NCI-H345 (cell line): ENCODE results near the gene PRR20C.
"Not testable (repeated sequence)": the region's sequence is repeated elsewhere in the genome, so short reads cannot be mapped to it uniquely, and the experiment has no call there.

Experiments used
- DNase-seq: peaks from one replicate; lab custom pipeline; 2025; lab: John Stamatoyannopoulos, UW

Gene PRR20C

GRCh38 chr13:57153761-57154160 is at the start of gene PRR20C:
TSS of gene PRR20C (plus strand) at chr13:57154061. CDS start at chr13:57154448, 387 bp downstream.
- DNase-seq: not testable (repeated sequence)

- DNase-seq: no peak
These were observed 38.9 kb upstream of the PRR20C start for GRCh38 chr13:57114945-57115344.

GRCh38 chr13:57123681-57124080 is 30.2 kb upstream of the PRR20C start:
- peak; percentile 1 for DNase-seq

GRCh38 chr13:57128909-57129308 is 25.0 kb upstream of the PRR20C start:
- no peak for DNase-seq

GRCh38 chr13:57136093-57136492 is 17.8 kb upstream of the PRR20C start:
- DNase-seq: no peak

- no peak for DNase-seq
These were observed 16.3 kb upstream of the PRR20C start for GRCh38 chr13:57137585-57137984.

GRCh38 chr13:57138988-57139387 is 14.9 kb upstream of the PRR20C start:
- DNase-seq: no peak

- DNase-seq: not testable (repeated sequence)
These were observed 14.1 kb upstream of the PRR20C start for GRCh38 chr13:57139781-57140180.

GRCh38 chr13:57140235-57140968 is 13.5 kb upstream of the PRR20C start, which contains the start of gene PRR20A:
TSS of gene PRR20A (plus strand) at chr13:57140918. CDS start at chr13:57141305, 387 bp downstream.
- not testable (repeated sequence) for DNase-seq

- DNase-seq: not testable (repeated sequence)
These were observed 6.7 kb upstream of the PRR20C start, which contains the start of gene PRR20B for GRCh38 chr13:57147188-57147587. TSS of gene PRR20B (plus strand) at chr13:57147488. CDS start at chr13:57147875, 387 bp downstream.

GRCh38 chr13:57148106-57148505 is 5.8 kb upstream of the PRR20C start:
- not testable (repeated sequence) for DNase-seq

GRCh38 chr13:57160332-57160731 is 6.5 kb downstream of the PRR20C start, which contains the start of gene PRR20D:
TSS of gene PRR20D (plus strand) at chr13:57160632. CDS start at chr13:57161019, 387 bp downstream.
- not testable (repeated sequence) for DNase-seq

- DNase-seq: not testable (repeated sequence)
These were observed 13.0 kb downstream of the PRR20C start, which contains the start of gene PRR20E for GRCh38 chr13:57166897-57167296. TSS of gene PRR20E (plus strand) at chr13:57167197. CDS start at chr13:57167584, 387 bp downstream.

GRCh38 chr13:57191667-57192066 is 37.8 kb downstream of the PRR20C start:
- no peak for DNase-seq
